NCI-H2171 (cell line): ENCODE measurements around the gene HCN2.
"Not testable (repeated sequence)": the region's sequence is repeated elsewhere in the genome, so short reads cannot be mapped to it uniquely, and the experiment has no call there.

ENCODE experiments used
- DNase-seq: peaks from one replicate; lab custom pipeline; 2025; lab: John Stamatoyannopoulos, UW

The HCN2 gene

GRCh38 chr19:605061-605971 is 15.6 kb downstream of the HCN2 start:
- DNase-seq: not testable (repeated sequence)

GRCh38 chr19:607301-608154 is 17.8 kb downstream of the HCN2 start:
- no peak for DNase-seq

GRCh38 chr19:608155-609003 is 18.7 kb downstream of the HCN2 start:
- no peak for DNase-seq

- DNase-seq: no peak
These were observed 19.3 kb downstream of the HCN2 start for GRCh38 chr19:609004-609346.

- DNase-seq: no peak
These were observed 20.6 kb downstream of the HCN2 start for GRCh38 chr19:610071-610800.

- peak; percentile 71 for DNase-seq
These were observed 21.3 kb downstream of the HCN2 start for GRCh38 chr19:610801-611480.

GRCh38 chr19:611481-611868 is 21.8 kb downstream of the HCN2 start:
- no peak for DNase-seq

- DNase-seq: no peak
These were observed 23.3 kb downstream of the HCN2 start for GRCh38 chr19:612941-613340.

GRCh38 chr19:613732-614567 is 24.3 kb downstream of the HCN2 start:
- DNase-seq: no peak

- no peak for DNase-seq
These were observed 25.9 kb downstream of the HCN2 start for GRCh38 chr19:615619-616018.

GRCh38 chr19:616062-616700 is 26.5 kb downstream of the HCN2 start:
- DNase-seq: no peak

- no peak for DNase-seq
These were observed 27.3 kb downstream of the HCN2 start for GRCh38 chr19:616747-617526.

GRCh38 chr19:617551-618246 is 28.0 kb downstream of the HCN2 start:
- no peak for DNase-seq

- DNase-seq: no peak
These were observed 28.6 kb downstream of the HCN2 start for GRCh38 chr19:618247-618619.

- no peak for DNase-seq
These were observed 29.1 kb downstream of the HCN2 start for GRCh38 chr19:618674-619285.

GRCh38 chr19:619286-620002 is 29.8 kb downstream of the HCN2 start:
- DNase-seq: no peak
